Measurements from ENCODE around the gene SMC3. TPM values are rescaled to one million over a fixed set of nuclear protein-coding genes. Genes with fewer than 3 reads are reported as not detected.

SMC3 gene
- total RNA-seq, 5 donors from 2014 or later (not counting 1 experiment from before 2014, with no cell fraction given): 37.1 to 42.0 (median 39.2) TPM

DNA sequence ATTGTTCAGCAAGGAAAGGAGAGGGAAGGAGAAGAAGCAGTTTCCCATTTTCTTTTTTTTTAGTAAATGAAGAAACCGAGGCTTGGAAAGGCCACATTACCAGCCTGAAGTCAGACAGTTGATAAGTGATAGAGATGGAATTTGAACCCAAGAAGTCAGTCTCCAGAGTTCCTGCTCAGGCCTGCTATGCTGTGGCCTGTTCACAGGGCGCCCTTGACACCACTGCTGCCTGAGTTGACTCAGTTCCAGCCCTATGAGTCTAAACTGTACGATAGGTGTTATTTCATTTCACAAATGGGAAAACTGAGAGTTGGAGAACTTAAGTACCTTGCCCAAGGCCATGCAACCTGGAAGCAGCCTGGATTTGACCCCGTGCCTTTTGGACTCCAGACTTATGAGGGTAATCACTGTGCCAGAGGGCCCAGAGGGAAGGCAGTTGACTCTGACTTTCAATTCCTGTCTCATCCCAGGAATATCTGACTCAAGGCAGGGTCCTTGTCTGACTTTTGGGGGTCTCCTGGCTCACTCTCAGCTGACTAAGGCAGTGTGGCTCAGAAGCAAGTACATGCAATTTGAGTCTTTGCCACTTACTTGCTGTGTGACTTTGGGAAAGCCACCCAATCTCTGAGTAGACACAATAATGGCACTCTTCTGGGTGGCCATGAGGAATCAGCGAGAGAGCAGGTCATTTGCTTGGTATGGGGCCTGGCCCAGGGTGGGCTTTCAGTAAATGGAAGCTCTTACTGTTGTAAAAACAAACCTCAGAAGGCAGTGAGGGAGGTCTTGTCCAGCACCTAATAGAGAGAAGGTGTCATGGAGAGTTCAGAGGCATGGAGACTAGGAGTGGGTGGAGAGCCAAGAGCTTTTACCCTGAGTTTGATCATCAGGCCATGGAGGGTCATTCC is 58.7 kb downstream of the SMC3 start:
- no peak overlapping the region for H3K4me3 ChIP-seq (ENCODE audit: control insufficient read depth in 1 of 2, extremely low read depth in 1 of 2, low read length in 1 of 2)
- H3K9me3 Mint-ChIP-seq: peaks cover 2 to 11% (median 8%) of the 10 kb centered on the region in 3 donors
- H3K36me3 Mint-ChIP-seq: no peaks in the 10 kb centered on the region
- H3K27ac ChIP-seq (ENCODE audit: low read length): no peak overlapping the region
- POLR2A ChIA-PET: interaction anchor here in 1 of 2 donors (0.6 kb wide), 1 partner anchor 105 kb away, joined by 3 read pairs; no protein-coding TSS in a partner anchor
- CTCF ChIA-PET: interaction anchor here in 1 of 2 donors (0.6 kb wide), 1 partner anchor 18 kb away, joined by 3 read pairs; the partner anchor contains the start of gene RBM20
- H3K27ac Mint-ChIP-seq: no peak overlapping the region
- peaks cover 0 to 4% of the 10 kb centered on the region in 2 experiments for H3K27me3 ChIP-seq (replicated peaks in 1 of 2; ENCODE audit: control insufficient read depth in 2 of 2, extremely low read depth in 1 of 2, insufficient read depth in 2 of 2, low read length in 1 of 2)
- H3K4me3 Mint-ChIP-seq: no peak overlapping the region
- no peaks in the 10 kb centered on the region for H3K36me3 ChIP-seq (ENCODE audit: control insufficient read depth in 2 of 2, extremely low read depth in 1 of 2, insufficient read depth in 1 of 2, low read length in 1 of 2)
- DNase-seq: no peak
- peaks cover 3 to 12% of the 10 kb centered on the region in 2 donors for H3K27me3 Mint-ChIP-seq
- 84% methylated on average over 3 of the region's 5 CpGs for WGBS (ENCODE audit: insufficient coverage)
- H3K4me1 ChIP-seq (ENCODE audit: control insufficient read depth in 1 of 2, extremely low read depth in 1 of 2, insufficient read depth in 2 of 2, low read length in 2 of 2): no peaks in the 10 kb centered on the region
- H3K4me1 Mint-ChIP-seq: no peaks in the 10 kb centered on the region
- no peak for ATAC-seq (replicated peaks in 1 of 4)
- H3K9me3 ChIP-seq: no peaks in the 10 kb centered on the region

DNA sequence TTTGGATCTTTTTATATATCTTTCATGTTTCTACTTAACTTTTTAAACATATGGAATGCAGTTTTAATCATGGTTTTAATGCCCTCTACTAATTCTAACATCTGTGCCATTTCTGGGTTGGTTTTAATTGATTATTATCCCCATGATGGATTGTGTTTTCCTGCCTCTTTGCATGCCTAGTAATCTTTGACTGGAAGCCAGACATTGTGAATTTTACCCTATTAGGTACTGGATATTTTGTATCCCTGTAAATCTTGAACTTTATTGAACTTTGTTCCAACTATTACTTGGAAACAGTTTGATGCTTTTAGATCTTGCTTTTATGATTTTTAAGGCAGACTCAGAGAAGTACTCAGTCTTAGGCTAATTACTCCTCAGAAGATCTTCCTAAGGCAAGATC is 60.7 kb downstream of the SMC3 start:
- peaks cover 3 to 12% of the 10 kb centered on the region in 2 donors for H3K27me3 Mint-ChIP-seq
- peaks cover 0 to 4% of the 10 kb centered on the region in 2 experiments for H3K27me3 ChIP-seq (replicated peaks in 1 of 2; ENCODE audit: control insufficient read depth in 2 of 2, extremely low read depth in 1 of 2, insufficient read depth in 2 of 2, low read length in 1 of 2)
- H3K9me3 Mint-ChIP-seq: peaks cover 0 to 7% (median 6%) of the 10 kb centered on the region in 3 donors
- H3K4me3 Mint-ChIP-seq: no peak overlapping the region
- H3K36me3 ChIP-seq (ENCODE audit: control insufficient read depth in 2 of 2, extremely low read depth in 1 of 2, insufficient read depth in 1 of 2, low read length in 1 of 2): no peaks in the 10 kb centered on the region
- no peaks in the 10 kb centered on the region for H3K36me3 Mint-ChIP-seq
- H3K9me3 ChIP-seq: no peaks in the 10 kb centered on the region
- POLR2A ChIA-PET: no interaction called here
- no peak overlapping the region for H3K27ac Mint-ChIP-seq
- H3K4me1 Mint-ChIP-seq: no peaks in the 10 kb centered on the region
- CTCF ChIA-PET: no interaction called here
- ATAC-seq (replicated peaks in 1 of 4): no peak
- no peak for DNase-seq
- no peaks in the 10 kb centered on the region for H3K4me1 ChIP-seq (ENCODE audit: control insufficient read depth in 1 of 2, extremely low read depth in 1 of 2, insufficient read depth in 2 of 2, low read length in 2 of 2)
- H3K4me3 ChIP-seq (ENCODE audit: control insufficient read depth in 1 of 2, extremely low read depth in 1 of 2, low read length in 1 of 2): no peak overlapping the region
- H3K27ac ChIP-seq (ENCODE audit: low read length): no peak overlapping the region

DNA sequence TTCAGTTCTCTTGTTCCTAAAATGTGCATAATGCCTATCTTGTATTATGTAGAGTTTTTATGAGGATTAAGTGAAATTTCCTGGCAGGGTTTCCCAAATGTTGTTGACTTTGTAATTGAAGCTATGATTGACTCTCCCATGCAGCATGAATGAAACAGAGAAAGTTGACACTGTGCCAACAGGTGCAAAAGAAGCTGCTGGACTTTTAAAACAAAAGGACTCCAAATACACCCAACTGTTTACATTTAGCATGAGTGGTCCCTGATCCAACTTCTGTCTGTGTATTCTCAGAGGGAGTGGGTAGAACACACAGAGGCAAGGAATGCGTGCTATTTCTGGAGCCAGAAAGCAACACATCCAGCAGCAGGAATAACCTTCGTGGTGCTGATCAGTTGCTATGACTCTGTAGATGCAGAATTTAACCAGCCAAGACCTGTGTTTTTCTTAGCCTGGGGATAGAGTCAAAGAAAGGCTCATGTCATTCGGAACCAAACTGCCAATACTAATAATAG is 62.2 kb downstream of the SMC3 start:
- no peak for DNase-seq
- Mint-ChIP-seq H3K27ac (no peak overlapping the region), H3K9me3 (peaks cover 0 to 7% (median 6%) of the 10 kb centered on the region in 3 donors), H3K27me3 (peaks cover 3 to 12% of the 10 kb centered on the region in 2 donors), H3K4me3 (no peak overlapping the region), H3K4me1 (no peaks in the 10 kb centered on the region), H3K36me3 (no peaks in the 10 kb centered on the region)
- ChIA-PET CTCF (interaction anchor here in 1 of 2 donors (0.5 kb wide), 1 partner anchor 34 kb away, joined by 3 read pairs; no protein-coding TSS in a partner anchor), POLR2A (no interaction called here)
- Histone ChIP-seq H3K4me1 (ENCODE audit: control insufficient read depth in 1 of 2, extremely low read depth in 1 of 2, insufficient read depth in 2 of 2, low read length in 2 of 2) (no peaks in the 10 kb centered on the region), H3K27me3 (replicated peaks in 1 of 2; ENCODE audit: control insufficient read depth in 2 of 2, extremely low read depth in 1 of 2, insufficient read depth in 2 of 2, low read length in 1 of 2) (peaks cover 0 to 4% of the 10 kb centered on the region in 2 experiments), H3K4me3 (ENCODE audit: control insufficient read depth in 1 of 2, extremely low read depth in 1 of 2, low read length in 1 of 2) (no peak overlapping the region), H3K36me3 (ENCODE audit: control insufficient read depth in 2 of 2, extremely low read depth in 1 of 2, insufficient read depth in 1 of 2, low read length in 1 of 2) (no peaks in the 10 kb centered on the region), H3K9me3 (no peaks in the 10 kb centered on the region), H3K27ac (ENCODE audit: low read length) (no peak overlapping the region)
- WGBS (ENCODE audit: insufficient coverage): 88% methylated on average over 2 of the region's 3 CpGs
- ATAC-seq (replicated peaks in 1 of 4): no peak

DNA sequence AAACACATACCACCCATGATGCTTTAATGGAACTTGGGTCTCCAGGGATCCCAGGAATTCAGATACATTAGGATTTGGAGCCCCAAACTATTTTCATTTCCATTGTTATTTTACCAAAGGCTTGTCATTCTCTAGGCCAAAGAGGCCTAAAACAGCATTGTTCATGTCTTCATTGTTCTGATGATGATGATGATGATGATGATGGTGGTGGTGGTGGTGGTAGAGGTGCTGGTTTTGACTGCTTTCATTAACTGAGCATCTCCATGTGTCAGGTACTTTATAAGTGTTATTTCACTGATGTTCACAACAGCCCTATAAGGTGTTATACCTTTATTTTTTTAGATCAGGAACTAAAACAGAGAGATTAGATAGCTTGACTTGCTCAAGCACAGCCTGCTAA is 64.4 kb downstream of the SMC3 start:
- POLR2A ChIA-PET: no interaction called here
- no peaks in the 10 kb centered on the region for H3K4me1 Mint-ChIP-seq
- no peaks in the 10 kb centered on the region for H3K4me1 ChIP-seq (ENCODE audit: control insufficient read depth in 1 of 2, extremely low read depth in 1 of 2, insufficient read depth in 2 of 2, low read length in 2 of 2)
- H3K4me3 Mint-ChIP-seq: no peak overlapping the region
- no peaks in the 10 kb centered on the region for H3K9me3 ChIP-seq
- ATAC-seq (replicated peaks in 1 of 4): no peak
- H3K27me3 Mint-ChIP-seq: peaks cover 0 to 9% of the 10 kb centered on the region in 2 donors
- no peak overlapping the region for H3K4me3 ChIP-seq (ENCODE audit: control insufficient read depth in 1 of 2, extremely low read depth in 1 of 2, low read length in 1 of 2)
- H3K27me3 ChIP-seq (replicated peaks in 1 of 2; ENCODE audit: control insufficient read depth in 2 of 2, extremely low read depth in 1 of 2, insufficient read depth in 2 of 2, low read length in 1 of 2): peaks cover 0 to 8% of the 10 kb centered on the region in 2 experiments
- H3K36me3 Mint-ChIP-seq: no peaks in the 10 kb centered on the region
- peaks cover 0 to 7% (median 6%) of the 10 kb centered on the region in 3 donors for H3K9me3 Mint-ChIP-seq
- H3K36me3 ChIP-seq (ENCODE audit: control insufficient read depth in 2 of 2, extremely low read depth in 1 of 2, insufficient read depth in 1 of 2, low read length in 1 of 2): no peaks in the 10 kb centered on the region
- no peak overlapping the region for H3K27ac ChIP-seq (ENCODE audit: low read length)
- DNase-seq: no peak
- CTCF ChIA-PET: interaction anchor here in 1 of 2 donors (0.6 kb wide), 1 partner anchor 491 kb away, joined by 3 read pairs; no protein-coding TSS in a partner anchor
- no peak overlapping the region for H3K27ac Mint-ChIP-seq

DNA sequence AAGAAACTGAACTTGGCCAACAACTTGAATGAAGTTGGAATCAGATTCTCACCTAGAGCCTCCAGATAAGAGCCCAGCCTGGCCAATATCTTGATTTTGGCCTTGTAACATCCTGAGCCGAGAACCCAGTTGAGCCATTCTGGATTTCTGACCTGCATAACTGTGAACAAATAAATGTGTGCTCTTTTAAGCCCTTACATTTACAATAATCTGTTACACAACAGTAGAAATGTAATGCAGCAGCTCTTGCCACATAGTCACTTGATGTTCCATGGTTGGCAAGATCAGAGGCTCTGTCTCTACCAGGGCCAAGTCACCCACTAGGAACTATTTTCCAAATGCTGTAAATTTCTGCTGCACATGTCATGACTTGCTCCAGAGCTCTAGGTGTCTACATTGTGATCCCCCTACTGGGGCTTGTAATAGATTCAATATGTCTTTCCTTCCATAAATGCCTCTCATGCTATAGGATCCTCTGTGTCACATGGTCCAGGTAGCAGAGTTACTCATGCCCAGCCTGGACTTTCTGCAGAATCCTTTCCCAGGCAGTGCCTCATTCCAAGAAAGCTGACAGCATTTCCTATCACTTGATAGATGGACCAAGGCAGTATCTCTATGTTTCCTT is 65.2 kb downstream of the SMC3 start:
- no peaks in the 10 kb centered on the region for H3K36me3 ChIP-seq (ENCODE audit: control insufficient read depth in 2 of 2, extremely low read depth in 1 of 2, insufficient read depth in 1 of 2, low read length in 1 of 2)
- Mint-ChIP-seq H3K4me3 (no peak overlapping the region), H3K9me3 (peaks cover 0 to 7% (median 6%) of the 10 kb centered on the region in 3 donors), H3K27me3 (peaks cover 0 to 9% of the 10 kb centered on the region in 2 donors), H3K27ac (no peak overlapping the region), H3K4me1 (no peaks in the 10 kb centered on the region), H3K36me3 (no peaks in the 10 kb centered on the region)
- no peaks in the 10 kb centered on the region for H3K4me1 ChIP-seq (ENCODE audit: control insufficient read depth in 1 of 2, extremely low read depth in 1 of 2, insufficient read depth in 2 of 2, low read length in 2 of 2)
- H3K27ac ChIP-seq (ENCODE audit: low read length): no peak overlapping the region
- no peaks in the 10 kb centered on the region for H3K9me3 ChIP-seq
- CTCF ChIA-PET: no interaction called here
- ATAC-seq (replicated peaks in 1 of 4) (no peak), DNase-seq (no peak)
- H3K4me3 ChIP-seq (ENCODE audit: control insufficient read depth in 1 of 2, extremely low read depth in 1 of 2, low read length in 1 of 2): no peak overlapping the region
- 100% methylated on average over 1 of the region's 1 CpG for WGBS (ENCODE audit: insufficient coverage)
- H3K27me3 ChIP-seq (replicated peaks in 1 of 2; ENCODE audit: control insufficient read depth in 2 of 2, extremely low read depth in 1 of 2, insufficient read depth in 2 of 2, low read length in 1 of 2): peaks cover 0 to 12% of the 10 kb centered on the region in 2 experiments
- POLR2A ChIA-PET: interaction anchor here in 1 of 2 donors (0.6 kb wide), 1 partner anchor 9 kb away, joined by 3 read pairs; no protein-coding TSS in a partner anchor

DNA sequence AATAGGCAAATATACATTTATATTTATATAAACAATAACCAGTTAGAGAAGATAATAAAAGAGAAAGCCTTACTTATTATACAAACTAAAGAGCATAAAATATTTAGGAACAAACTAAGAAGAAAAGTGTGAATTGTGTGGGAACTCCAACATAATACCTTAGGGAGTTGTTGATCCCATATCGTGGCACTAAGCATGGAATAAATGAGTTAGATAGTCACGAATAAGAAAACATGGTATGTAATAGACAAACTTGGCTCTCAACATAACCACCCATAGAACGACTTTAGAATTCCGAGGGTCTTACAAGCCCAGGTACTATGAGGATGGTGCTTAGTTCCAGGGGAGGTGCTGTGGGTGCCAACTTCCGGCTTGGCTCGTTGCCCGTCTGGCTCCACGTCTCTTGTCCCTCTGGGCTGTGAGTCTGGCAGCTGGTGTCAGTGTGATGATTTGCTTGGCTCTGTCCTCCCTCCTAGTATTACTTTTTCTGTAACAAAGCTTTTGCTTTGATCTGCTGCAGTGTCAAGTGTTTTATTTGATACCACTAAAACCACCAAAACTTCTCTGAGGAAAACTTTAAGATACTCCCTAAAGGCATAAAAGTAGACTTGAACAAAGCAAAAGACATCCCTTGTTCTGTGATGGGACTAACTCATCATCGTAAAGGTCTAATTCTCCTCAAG is 67.2 kb downstream of the SMC3 start:
- ChIA-PET POLR2A (no interaction called here), CTCF (no interaction called here)
- H3K4me1 Mint-ChIP-seq: no peaks in the 10 kb centered on the region

More for the DNA sequence above, 67.2 kb downstream of the SMC3 start:
- Mint-ChIP-seq H3K27ac (no peak overlapping the region), H3K27me3 (peaks cover 1 to 11% of the 10 kb centered on the region in 2 donors), H3K36me3 (no peaks in the 10 kb centered on the region), H3K9me3 (no peaks in the 10 kb centered on the region), H3K4me3 (no peak overlapping the region)
- Histone ChIP-seq H3K4me1 (ENCODE audit: control insufficient read depth in 1 of 2, extremely low read depth in 1 of 2, insufficient read depth in 2 of 2, low read length in 2 of 2) (no peaks in the 10 kb centered on the region), H3K27me3 (replicated peaks in 1 of 2; ENCODE audit: control insufficient read depth in 2 of 2, extremely low read depth in 1 of 2, insufficient read depth in 2 of 2, low read length in 1 of 2) (peaks cover 0 to 17% of the 10 kb centered on the region in 2 experiments), H3K4me3 (ENCODE audit: control insufficient read depth in 1 of 2, extremely low read depth in 1 of 2, low read length in 1 of 2) (no peak overlapping the region), H3K9me3 (no peaks in the 10 kb centered on the region), H3K27ac (ENCODE audit: low read length) (no peak overlapping the region), H3K36me3 (ENCODE audit: control insufficient read depth in 2 of 2, extremely low read depth in 1 of 2, insufficient read depth in 1 of 2, low read length in 1 of 2) (no peaks in the 10 kb centered on the region)
- ATAC-seq (replicated peaks in 1 of 4) (no peak), DNase-seq (no peak)
- WGBS (ENCODE audit: insufficient coverage): no CpG with 5 or more reads among the region's 9 CpGs

All from T-cell (primary cell).